OCI-LY7 (cell line): ENCODE measurements around the gene TMED5. TPM values are rescaled to one million over a fixed set of nuclear protein-coding genes. Genes with fewer than 3 reads are reported as not detected.

ENCODE experiments used
- BruUV-seq: library from RNA; stranded (reverse); fragments of 400-500 nt; replicated peaks from 2 replicates; lab custom pipeline; 2021; lab: Mats Ljungman, UMichigan
- CTCF ChIA-PET: fragments of 300-600 bp; sonication (Branson Sonifier 250); formaldehyde crosslinking; loops from one replicate; lab custom pipeline; 2022; ENCODE audit warnings: antibody characterized with exemption; ENCODE audit not compliant: unreplicated experiment; lab: Charles Lee
- POLR2A ChIA-PET: fragments of 300-600 bp; sonication (Branson Sonifier 250); formaldehyde crosslinking; loops from one replicate; lab custom pipeline; 2022; ENCODE audit warnings: antibody characterized with exemption; lab: Charles Lee
- DNase-seq: peaks from one replicate; pipeline ENCODE4 v3.0.0-alpha.2; 2015; ENCODE audit warnings: low spot score
- H2AFZ ChIP-seq: fragments of 200-600 bp; sonication (generic), shearing (Covaris generic); 2 replicates; pipeline ENCODE4 v1.6.1; 2014; ENCODE audit warnings: mild to moderate bottlenecking, antibody characterized with exemption, low read length, moderate library complexity
- H3K27ac ChIP-seq: fragments of 200-600 bp; sonication (generic); 2 replicates; pipeline ENCODE4 v1.5.1; 2014; ENCODE audit warnings: mixed run types, low read depth, mild to moderate bottlenecking, moderate library complexity, low read length, inconsistent platforms; ENCODE audit not compliant: poor library complexity, severe bottlenecking
- H3K36me3 ChIP-seq: fragments of 200-600 bp; sonication (generic); 2 replicates; pipeline ENCODE4 v1.6.1; 2014; ENCODE audit warnings: mild to moderate bottlenecking, antibody characterized with exemption, low read length, moderate library complexity, mixed read lengths; ENCODE audit not compliant: insufficient read depth
- H3K4me1 ChIP-seq: fragments of 200-600 bp; sonication (generic); 2 replicates; pipeline ENCODE4 v1.5.1; 2014; ENCODE audit warnings: mild to moderate bottlenecking, low read length; ENCODE audit not compliant: insufficient read depth, poor library complexity, severe bottlenecking
- H3K4me2 ChIP-seq: fragments of 200-600 bp; sonication (generic); 2 replicates; pipeline ENCODE4 v1.6.1; 2014; ENCODE audit warnings: mild to moderate bottlenecking, low read length
- H3K4me3 ChIP-seq: fragments of 200-600 bp; sonication (generic); 2 replicates; pipeline ENCODE4 v1.5.1; 2014; ENCODE audit warnings: mild to moderate bottlenecking, low read depth, low read length; ENCODE audit not compliant: poor library complexity, severe bottlenecking
- H3K79me2 ChIP-seq: fragments of 200-600 bp; sonication (generic); 2 replicates; pipeline ENCODE4 v1.6.1; 2016; ENCODE audit warnings: low read depth, mild to moderate bottlenecking, low read length, moderate library complexity, mixed read lengths; ENCODE audit not compliant: insufficient read depth
- H3K9me2 ChIP-seq: fragments of 200-600 bp; sonication (generic); 2 replicates; pipeline ENCODE4 v1.6.1; 2016; ENCODE audit warnings: mild to moderate bottlenecking, low read length, mixed read lengths; ENCODE audit not compliant: insufficient read depth
- H3K9me3 ChIP-seq: fragments of 200-600 bp; sonication (generic); 2 replicates; pipeline ENCODE4 v1.6.1; 2014; ENCODE audit warnings: mild to moderate bottlenecking, mixed run types, low read length, mixed read lengths
- H4K20me1 ChIP-seq: fragments of 200-600 bp; sonication (generic); 2 replicates; pipeline ENCODE4 v1.6.1; 2014; ENCODE audit warnings: mild to moderate bottlenecking, antibody characterized with exemption, low read length, moderate library complexity, mixed read lengths; ENCODE audit not compliant: insufficient read depth
- EZH2phosphoT487 ChIP-seq: fragments of 200-600 bp; sonication (generic); IDR thresholded peaks from 2 replicates; pipeline ENCODE4 v1.6.1; 2018; ENCODE audit warnings: low read depth, borderline replicate concordance, mild to moderate bottlenecking, mixed run types, antibody characterized with exemption, low read length, moderate library complexity, mixed read lengths
- intact Hi-C: fragments of 100-400 bp; cut with micrococcal nuclease; formaldehyde crosslinking; loops from one replicate; pipeline ENCODE4 v1.10.0; 2022; ENCODE audit not compliant: unreplicated experiment
- total RNA-seq, 2 experiments: library from RNA; depleted of rRNA in 1 of 2; stranded (reverse); fragments of >200 nt in 1 of 2; shearing (Covaris generic) in 1 of 2; gene quantifications; 2 replicates each; pipeline ENCODE4 v1.2.3, GENCODE V29; 2014 to 2022
- TF ChIP-seq, protein P1 (sequence below): fragments of 200-600 bp; sonication (generic); conservative IDR thresholded peaks from 2 replicates; pipeline ENCODE4 v1.5.1; 2014; ENCODE audit warnings: mild to moderate bottlenecking, antibody characterized with exemption, low read length, moderate library complexity, mixed read lengths

Gene TMED5
- total RNA-seq, 2 experiments from 2014 or later: 40.3 to 49.1 TPM

DNA sequence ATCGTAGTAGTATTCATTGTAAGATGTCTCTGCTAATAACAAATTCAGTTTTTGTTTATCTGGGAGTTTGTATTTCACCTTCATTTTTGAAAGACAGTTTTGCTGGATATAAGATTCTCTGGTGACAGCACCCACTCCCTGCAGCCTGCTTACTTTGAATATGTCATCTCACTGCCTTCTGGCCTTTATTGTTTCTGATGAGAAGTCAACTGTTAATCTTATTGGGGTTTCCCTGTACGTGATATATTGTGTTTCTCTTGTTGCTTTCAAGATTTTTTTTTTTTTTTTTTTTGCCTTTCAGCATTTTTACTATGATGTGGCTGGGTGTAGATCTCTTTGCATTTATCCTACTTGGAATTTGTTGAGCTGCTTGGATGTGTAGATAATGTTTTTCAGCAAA lies 71.9 kb downstream of the TMED5 start:
- no peak overlapping the region for H3K4me3 ChIP-seq
- peaks cover 98% of the 10 kb centered on the region for H3K36me3 ChIP-seq
- H2AFZ ChIP-seq: no peak overlapping the region
- H3K27ac ChIP-seq: no peak overlapping the region
- POLR2A ChIA-PET: interaction anchor here (0.7 to 2.8 kb wide), 4 partner anchors 10 to 224 kb away, joined by 3 to 13 read pairs (median 7); no protein-coding TSS in a partner anchor
- TF ChIP-seq EZH2phosphoT487: no peak
- TF ChIP-seq, protein P1, sequence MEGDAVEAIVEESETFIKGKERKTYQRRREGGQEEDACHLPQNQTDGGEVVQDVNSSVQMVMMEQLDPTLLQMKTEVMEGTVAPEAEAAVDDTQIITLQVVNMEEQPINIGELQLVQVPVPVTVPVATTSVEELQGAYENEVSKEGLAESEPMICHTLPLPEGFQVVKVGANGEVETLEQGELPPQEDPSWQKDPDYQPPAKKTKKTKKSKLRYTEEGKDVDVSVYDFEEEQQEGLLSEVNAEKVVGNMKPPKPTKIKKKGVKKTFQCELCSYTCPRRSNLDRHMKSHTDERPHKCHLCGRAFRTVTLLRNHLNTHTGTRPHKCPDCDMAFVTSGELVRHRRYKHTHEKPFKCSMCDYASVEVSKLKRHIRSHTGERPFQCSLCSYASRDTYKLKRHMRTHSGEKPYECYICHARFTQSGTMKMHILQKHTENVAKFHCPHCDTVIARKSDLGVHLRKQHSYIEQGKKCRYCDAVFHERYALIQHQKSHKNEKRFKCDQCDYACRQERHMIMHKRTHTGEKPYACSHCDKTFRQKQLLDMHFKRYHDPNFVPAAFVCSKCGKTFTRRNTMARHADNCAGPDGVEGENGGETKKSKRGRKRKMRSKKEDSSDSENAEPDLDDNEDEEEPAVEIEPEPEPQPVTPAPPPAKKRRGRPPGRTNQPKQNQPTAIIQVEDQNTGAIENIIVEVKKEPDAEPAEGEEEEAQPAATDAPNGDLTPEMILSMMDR: no peak
- H3K4me2 ChIP-seq: no peak overlapping the region
- peaks cover 36% of the 10 kb centered on the region for H4K20me1 ChIP-seq
- H3K79me2 ChIP-seq: peaks cover 100% of the 10 kb centered on the region
- no peaks in the 10 kb centered on the region for H3K9me2 ChIP-seq
- no peak for DNase-seq
- CTCF ChIA-PET: no interaction called here
- peaks cover 26% of the 10 kb centered on the region for H3K4me1 ChIP-seq
- no TSS peak for BruUV-seq
- intact Hi-C loops: no loop called here
- peaks cover 27% of the 10 kb centered on the region for H3K9me3 ChIP-seq

DNA sequence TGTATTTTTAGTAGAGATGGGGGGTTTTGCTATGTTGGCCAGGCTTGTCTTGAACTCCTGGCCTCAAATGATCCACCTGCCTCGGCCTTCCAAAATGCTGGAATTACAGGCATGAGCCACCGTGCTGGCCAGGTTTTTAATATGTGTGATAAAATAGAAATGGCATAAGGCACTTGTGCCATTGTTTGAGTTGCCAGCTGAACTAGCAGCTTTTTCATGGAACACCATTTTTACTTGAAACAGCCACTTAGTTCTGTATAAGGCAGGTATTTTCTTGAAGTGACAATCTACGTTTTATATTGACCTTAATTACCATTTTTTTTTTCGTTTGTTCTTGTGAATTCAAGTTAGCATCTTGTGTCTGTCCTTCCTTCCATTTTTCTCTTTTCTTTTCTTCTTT lies 72.8 kb downstream of the TMED5 start:
- Histone ChIP-seq H3K4me1 (peaks cover 26% of the 10 kb centered on the region), H3K4me3 (no peak overlapping the region), H3K4me2 (no peak overlapping the region), H3K79me2 (peaks cover 100% of the 10 kb centered on the region), H3K36me3 (peaks cover 95% of the 10 kb centered on the region), H3K9me3 (peaks cover 27% of the 10 kb centered on the region), H4K20me1 (peaks cover 35% of the 10 kb centered on the region), H3K27ac (no peak overlapping the region), H2AFZ (no peak overlapping the region), H3K9me2 (no peaks in the 10 kb centered on the region)
- intact Hi-C loops: no loop called here
- ChIA-PET CTCF (no interaction called here), POLR2A (interaction anchor here (0.8 to 1.6 kb wide), 3 partner anchors 10 to 19 kb away, joined by 3 to 4 read pairs (median 3); no protein-coding TSS in a partner anchor)
- TF ChIP-seq, protein P1: no peak
- no peak for TF ChIP-seq EZH2phosphoT487
- no TSS peak for BruUV-seq
- no peak for DNase-seq

GRCh38 chr1:93106226-93106625 lies 74.0 kb downstream of the TMED5 start:
- Histone ChIP-seq H3K9me2 (no peaks in the 10 kb centered on the region), H3K36me3 (peaks cover 94% of the 10 kb centered on the region), H2AFZ (no peak overlapping the region), H3K79me2 (peaks cover 100% of the 10 kb centered on the region), H3K4me1 (peaks cover 16% of the 10 kb centered on the region), H4K20me1 (peaks cover 36% of the 10 kb centered on the region), H3K9me3 (peaks cover 27% of the 10 kb centered on the region), H3K4me2 (no peak overlapping the region), H3K4me3 (no peak overlapping the region), H3K27ac (no peak overlapping the region)
- intact Hi-C loops: no loop called here
- TF ChIP-seq, protein P1: no peak
- no peak for TF ChIP-seq EZH2phosphoT487
- DNase-seq: no peak
- no TSS peak for BruUV-seq
- POLR2A ChIA-PET: interaction anchor here (1.2 to 1.6 kb wide), 2 partner anchors 11 to 17 kb away, joined by 3 to 4 read pairs; no protein-coding TSS in a partner anchor
- CTCF ChIA-PET: no interaction called here
